Measurements from ENCODE around the gene CYFIP1.

CYFIP1 gene

DNA sequence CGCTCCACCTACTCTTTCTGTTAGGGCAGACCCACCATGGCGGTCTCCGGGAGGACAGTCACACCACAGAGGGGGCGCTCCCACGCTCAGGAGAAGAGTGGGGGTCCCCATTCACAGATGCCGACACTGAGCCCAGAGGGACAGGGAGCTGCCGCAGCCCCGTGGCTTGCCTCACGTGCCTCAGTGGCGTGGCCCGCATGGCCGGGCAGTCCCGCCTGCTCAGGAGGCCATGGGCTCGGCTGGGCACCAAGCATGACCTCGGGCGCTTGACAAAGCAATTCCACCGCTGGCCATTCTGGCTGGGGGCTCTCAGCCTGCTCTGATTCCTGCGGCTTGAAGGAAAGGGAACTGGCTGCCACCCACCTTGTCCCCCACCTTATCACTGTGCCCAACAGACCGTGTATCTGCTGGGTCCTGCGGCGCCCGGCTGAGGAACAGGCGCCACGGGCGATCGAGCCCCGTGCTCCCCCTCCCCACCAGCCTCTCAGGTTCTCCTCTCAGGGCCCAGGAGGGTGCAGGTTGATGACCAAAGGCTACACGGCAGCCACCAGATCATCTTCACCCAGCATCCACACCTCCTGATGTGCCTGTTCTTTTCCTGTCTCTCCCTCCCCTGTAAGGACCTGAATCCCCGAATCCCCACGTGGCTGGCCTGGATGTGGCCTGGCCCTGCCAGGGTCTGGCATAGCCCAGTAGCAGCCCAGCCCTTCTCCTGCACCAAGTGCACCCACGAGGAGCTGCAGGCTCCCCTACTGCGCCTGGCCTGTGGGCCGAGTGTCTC lies 20.7 kb downstream of the CYFIP1 start:
- no peaks in the 10 kb centered on the region for H3K36me3 Mint-ChIP-seq (ENCODE audit: low read depth)
- H3K4me1 Mint-ChIP-seq (ENCODE audit: low read depth) = no peaks in the 10 kb centered on the region
- no peak overlapping the region for H3K27ac Mint-ChIP-seq
- no peak overlapping the region for H3K4me3 Mint-ChIP-seq
- DNase-seq = no peak
- H3K27me3 Mint-ChIP-seq = no peaks in the 10 kb centered on the region
- no peaks in the 10 kb centered on the region for H3K9me3 Mint-ChIP-seq

DNA sequence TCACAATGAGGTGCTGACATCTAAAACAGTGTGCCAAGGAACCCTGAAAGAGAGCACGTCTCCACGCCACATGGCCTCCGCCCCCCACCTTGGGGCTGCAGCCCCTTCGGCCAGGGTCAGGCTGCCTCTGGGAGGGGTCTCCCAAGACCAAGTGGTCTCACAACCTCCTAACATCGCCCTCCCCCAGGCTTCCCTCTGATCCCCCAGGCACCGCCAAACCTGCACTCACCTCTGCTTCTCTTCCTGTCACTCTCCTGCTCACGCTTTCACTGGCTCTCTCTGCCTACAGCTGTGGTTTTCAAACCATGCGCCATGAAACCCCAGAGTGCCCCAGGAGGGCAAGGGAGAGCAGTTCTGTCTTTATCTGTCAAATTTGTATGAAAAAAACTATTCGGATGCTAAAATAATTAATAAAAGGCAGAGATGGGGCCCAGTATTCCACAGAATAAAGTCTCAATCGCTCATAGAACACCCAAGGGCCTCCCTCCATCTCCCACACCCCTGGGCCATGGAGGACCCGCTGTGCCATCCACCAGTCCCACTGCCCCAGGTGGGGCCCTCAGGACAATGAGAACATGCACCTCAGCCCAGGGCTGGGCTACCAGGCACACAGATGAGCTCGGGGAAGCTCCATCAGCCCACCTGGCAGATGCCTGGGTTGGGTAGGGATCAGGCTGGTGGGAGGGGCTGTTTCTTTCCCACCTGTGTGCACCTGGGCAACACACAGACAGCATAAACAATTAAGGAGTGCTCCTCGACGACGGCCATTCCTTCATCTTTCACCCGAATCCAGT lies 21.5 kb downstream of the CYFIP1 start:
- H3K27ac Mint-ChIP-seq = no peak overlapping the region
- no peaks in the 10 kb centered on the region for H3K27me3 Mint-ChIP-seq
- H3K9me3 Mint-ChIP-seq = no peaks in the 10 kb centered on the region
- no peak for DNase-seq
- H3K36me3 Mint-ChIP-seq (ENCODE audit: low read depth) = no peaks in the 10 kb centered on the region
- no peak overlapping the region for H3K4me3 Mint-ChIP-seq
- no peaks in the 10 kb centered on the region for H3K4me1 Mint-ChIP-seq (ENCODE audit: low read depth)

DNA sequence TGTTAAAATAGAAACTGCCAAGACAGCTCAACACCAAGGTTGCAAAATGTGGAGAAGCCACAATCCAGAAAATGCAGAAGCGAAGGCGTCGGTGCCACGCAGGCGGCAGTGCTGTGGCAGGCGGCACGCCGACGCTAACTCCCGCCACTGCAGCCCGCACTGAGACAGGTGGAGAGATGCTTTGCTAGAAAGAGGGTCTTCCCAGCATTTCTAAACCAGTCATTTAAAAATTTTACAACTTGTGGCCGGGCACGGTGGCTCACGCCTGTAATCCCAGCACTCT lies 23.2 kb downstream of the CYFIP1 start:
- H3K36me3 Mint-ChIP-seq (ENCODE audit: low read depth) = no peaks in the 10 kb centered on the region
- H3K9me3 Mint-ChIP-seq = no peaks in the 10 kb centered on the region
- no peak for DNase-seq
- H3K4me3 Mint-ChIP-seq = no peak overlapping the region
- no peaks in the 10 kb centered on the region for H3K27me3 Mint-ChIP-seq
- H3K4me1 Mint-ChIP-seq (ENCODE audit: low read depth) = no peaks in the 10 kb centered on the region
- H3K27ac Mint-ChIP-seq = no peak overlapping the region

DNA sequence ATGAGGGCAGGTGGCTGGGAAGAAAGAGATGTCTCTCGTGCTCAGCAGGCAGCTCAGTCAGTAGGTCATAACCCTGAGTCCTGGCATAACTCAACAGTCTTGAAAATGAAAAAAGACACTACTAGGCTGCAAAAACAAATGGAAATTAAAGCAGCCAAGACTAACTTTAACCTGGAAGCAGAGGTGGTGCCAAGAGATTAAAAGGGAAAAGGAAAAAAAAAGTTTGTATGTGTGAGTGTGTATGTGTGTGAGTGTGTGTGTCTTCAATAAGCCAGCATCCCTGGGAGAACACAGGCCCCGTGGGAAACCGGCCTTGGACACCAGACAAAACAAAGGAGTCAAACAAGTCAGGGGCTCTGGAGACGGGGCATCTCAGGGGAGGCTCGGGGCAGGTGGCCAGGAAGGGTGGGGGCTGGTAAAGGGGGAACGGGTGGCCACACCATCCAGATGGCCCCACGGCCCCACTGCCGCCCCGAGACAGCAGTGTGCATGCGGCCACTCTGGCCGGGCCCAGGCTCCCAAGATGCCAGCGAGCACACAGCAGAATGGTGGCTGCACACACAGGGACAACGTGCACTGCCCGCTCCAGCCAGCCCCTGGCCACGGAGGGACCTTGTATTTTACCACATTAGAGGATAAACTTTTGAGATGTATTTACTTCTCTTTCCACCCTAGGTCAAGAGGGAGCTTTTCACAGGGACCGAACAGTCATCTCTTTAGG lies 23.8 kb downstream of the CYFIP1 start:
- Mint-ChIP-seq H3K27me3 (no peaks in the 10 kb centered on the region), H3K27ac (no peak overlapping the region), H3K36me3 (ENCODE audit: low read depth) (no peaks in the 10 kb centered on the region), H3K4me1 (ENCODE audit: low read depth) (no peaks in the 10 kb centered on the region), H3K4me3 (no peak overlapping the region), H3K9me3 (no peaks in the 10 kb centered on the region)
- no peak for DNase-seq

DNA sequence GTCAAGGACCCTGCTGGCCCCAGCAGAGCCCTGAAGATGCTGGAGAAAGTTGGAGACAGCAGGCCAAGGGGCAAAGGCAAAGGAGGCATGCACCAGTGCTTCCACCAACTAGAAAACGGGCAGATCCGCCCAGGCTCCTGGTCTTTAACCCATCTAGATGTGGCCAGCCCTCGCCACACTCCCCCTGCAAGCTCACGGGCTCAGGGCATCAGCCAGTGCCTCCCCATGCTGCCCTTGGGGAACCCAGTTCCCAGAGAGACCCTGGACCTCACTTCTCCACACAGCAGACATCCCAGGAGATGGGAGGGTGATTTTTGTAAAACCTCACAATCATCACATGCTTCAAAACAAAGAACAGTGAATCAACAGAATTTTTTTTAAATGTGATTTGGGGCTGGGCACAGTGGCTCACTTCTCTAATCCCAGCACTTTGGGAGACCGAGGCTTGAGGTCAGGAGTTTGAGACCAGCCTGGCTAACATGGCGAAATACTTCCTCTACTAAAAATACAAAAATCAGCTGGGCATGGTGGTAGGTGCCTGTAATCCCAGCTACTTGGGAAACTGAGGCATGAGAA lies 24.5 kb downstream of the CYFIP1 start:
- Mint-ChIP-seq H3K36me3 (ENCODE audit: low read depth) (no peaks in the 10 kb centered on the region), H3K27ac (no peak overlapping the region), H3K9me3 (no peaks in the 10 kb centered on the region), H3K27me3 (no peaks in the 10 kb centered on the region), H3K4me1 (ENCODE audit: low read depth) (no peaks in the 10 kb centered on the region), H3K4me3 (no peak overlapping the region)
- no peak for DNase-seq

DNA sequence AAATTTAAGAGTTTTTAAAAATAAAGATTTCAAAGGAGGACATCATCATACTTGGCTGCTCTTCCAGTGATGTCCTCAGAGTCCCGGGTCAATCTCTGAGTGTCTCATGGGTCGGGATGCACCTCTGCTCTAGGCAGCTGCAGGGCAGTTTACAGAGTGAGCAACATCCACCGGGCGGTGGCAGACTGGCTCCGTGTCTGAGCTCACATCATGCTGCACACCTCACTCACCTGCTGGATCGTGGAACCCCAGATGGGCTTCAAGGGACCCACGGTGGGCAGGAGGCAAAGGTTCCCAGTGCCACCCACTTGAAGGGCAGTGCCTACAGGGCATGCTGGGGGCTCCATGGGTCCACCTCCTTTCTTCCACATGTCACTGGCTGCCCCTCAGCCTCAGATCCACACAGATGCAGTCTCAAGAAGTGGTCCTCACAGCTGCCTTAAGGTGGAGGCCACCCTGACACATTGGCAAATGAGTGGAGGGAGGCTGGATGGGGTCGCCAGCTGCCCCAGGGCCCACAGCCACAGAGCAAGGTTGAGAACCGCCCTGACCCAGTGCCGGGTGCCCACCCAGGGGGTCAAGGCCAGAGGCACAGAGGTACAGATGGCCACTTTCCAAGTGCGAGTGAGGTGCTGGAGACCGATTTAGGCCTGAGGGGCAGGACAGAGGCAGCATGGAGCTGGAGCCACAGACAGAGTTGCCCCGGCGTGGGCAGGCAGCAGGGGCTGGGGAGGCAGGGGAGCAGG lies 25.2 kb downstream of the CYFIP1 start:
- H3K9me3 Mint-ChIP-seq = no peaks in the 10 kb centered on the region
- no peaks in the 10 kb centered on the region for H3K4me1 Mint-ChIP-seq (ENCODE audit: low read depth)
- no peak for DNase-seq
- no peak overlapping the region for H3K4me3 Mint-ChIP-seq
- H3K27ac Mint-ChIP-seq = no peak overlapping the region
- no peaks in the 10 kb centered on the region for H3K27me3 Mint-ChIP-seq
- no peaks in the 10 kb centered on the region for H3K36me3 Mint-ChIP-seq (ENCODE audit: low read depth)

DNA sequence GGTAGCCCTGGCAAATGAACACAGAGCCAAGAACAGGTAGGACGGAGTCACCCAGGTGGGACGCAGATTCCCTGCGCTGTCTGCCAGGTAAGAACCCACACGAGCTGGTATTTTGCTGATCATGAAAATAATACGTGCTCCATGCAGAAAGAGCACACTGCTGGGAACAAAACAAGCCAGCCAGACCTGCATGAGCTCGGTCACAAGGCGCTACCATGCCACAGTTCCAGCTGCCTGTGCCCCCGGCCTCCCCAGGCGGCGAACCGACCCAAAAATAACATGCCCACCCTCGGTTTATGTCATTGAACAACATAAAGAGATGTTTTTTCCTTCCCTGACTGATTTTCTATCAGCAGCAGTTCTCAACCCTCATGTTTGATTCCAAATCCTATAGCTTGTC lies 25.8 kb downstream of the CYFIP1 start:
- peaks cover under 1% of the 10 kb centered on the region for H3K4me1 Mint-ChIP-seq (ENCODE audit: low read depth)
- no peak overlapping the region for H3K27ac Mint-ChIP-seq
- no peaks in the 10 kb centered on the region for H3K9me3 Mint-ChIP-seq

DNA sequence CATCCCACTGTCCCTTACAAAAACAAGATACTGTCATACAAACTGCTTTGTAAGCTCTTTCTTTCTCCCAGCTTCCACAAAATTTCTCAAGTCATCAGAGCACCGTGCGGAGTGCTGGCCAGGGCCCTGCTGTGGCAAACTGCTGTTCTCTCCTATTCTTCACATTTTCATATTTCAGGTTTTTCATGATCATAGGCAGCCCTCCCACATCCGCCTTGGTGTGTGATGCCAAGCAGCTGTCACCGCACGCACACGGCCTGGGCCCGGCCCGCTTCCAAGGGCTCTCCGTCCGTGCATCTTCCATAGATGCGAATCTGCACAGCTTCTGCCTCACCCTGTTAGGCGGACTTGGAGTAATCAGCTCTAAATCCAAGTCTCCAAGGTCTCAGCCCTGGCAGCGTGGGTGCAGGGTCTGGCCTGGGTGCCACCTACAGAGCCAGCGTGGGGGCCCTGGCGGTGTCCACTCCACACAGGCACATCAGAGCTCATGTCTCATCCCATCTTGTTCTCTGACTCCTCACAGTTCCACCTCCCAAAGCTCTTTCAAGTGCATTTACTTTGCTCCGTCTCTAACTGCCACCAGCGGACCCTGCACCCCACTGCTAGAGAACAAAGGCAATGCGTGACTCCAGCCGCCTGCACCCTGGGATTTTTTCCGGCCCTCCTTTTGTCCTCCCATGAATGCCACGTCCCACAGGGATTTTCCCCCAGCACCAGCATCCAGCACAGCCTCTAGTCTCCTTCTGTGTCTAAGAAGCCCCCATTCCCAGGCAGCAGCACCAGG lies 27.2 kb downstream of the CYFIP1 start:
- Mint-ChIP-seq H3K36me3 (ENCODE audit: low read depth) (no peaks in the 10 kb centered on the region), H3K4me1 (ENCODE audit: low read depth) (peaks cover 13% of the 10 kb centered on the region), H3K9me3 (no peaks in the 10 kb centered on the region), H3K27me3 (peaks cover 2% of the 10 kb centered on the region), H3K4me3 (no peak overlapping the region), H3K27ac (no peak overlapping the region)
- no peak for DNase-seq

More for the DNA sequence above, 25.8 kb downstream of the CYFIP1 start:
- no peaks in the 10 kb centered on the region for H3K36me3 Mint-ChIP-seq (ENCODE audit: low read depth)
- no peaks in the 10 kb centered on the region for H3K27me3 Mint-ChIP-seq
- H3K4me3 Mint-ChIP-seq = no peak overlapping the region
- no peak for DNase-seq

DNA sequence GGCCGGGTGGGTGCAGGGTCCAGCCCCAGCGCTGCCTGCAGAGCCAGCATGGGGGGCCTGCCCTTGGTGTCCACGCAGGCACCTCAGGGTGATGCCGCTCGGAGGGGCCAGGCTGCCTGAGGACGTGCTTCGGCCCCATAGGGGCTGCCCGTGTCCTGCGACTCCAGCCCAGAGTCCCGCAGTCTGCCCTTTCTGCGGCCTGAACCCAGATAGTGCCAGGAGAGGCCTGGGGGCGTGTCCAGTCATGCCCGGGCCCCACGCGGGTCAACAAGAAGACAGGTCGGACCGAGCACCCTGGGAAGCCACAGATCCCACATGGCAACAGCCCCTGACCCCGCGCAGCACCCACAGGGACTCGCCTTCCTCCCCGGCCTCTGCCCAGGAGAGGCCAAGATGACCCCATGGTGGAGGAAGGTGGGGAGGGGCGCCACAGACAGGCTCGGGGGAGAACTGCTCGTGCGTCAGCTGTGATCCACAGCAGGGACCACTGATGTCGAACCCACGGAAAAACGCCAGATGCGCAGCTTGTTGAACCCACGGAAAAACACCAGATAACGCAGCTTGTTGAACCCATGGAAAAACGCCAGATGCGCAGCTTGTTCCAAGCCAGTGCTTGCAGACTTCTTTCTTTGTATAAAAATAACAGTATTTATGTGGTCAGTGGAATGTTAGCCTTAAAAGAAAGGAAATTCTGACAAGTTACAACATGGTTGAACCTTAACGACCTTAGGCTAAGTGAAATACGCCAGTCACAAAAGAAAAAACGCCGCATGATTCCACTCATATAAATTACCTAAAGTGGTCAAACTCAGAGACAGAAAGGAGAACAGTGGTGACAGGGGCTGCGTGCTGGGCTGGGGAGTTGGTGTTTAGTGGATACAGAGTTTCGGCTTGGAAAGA lies 28.5 kb downstream of the CYFIP1 start:
- Mint-ChIP-seq H3K27me3 (peaks cover 2% of the 10 kb centered on the region), H3K4me1 (ENCODE audit: low read depth) (peaks cover 13% of the 10 kb centered on the region)
- DNase-seq = no peak

DNA sequence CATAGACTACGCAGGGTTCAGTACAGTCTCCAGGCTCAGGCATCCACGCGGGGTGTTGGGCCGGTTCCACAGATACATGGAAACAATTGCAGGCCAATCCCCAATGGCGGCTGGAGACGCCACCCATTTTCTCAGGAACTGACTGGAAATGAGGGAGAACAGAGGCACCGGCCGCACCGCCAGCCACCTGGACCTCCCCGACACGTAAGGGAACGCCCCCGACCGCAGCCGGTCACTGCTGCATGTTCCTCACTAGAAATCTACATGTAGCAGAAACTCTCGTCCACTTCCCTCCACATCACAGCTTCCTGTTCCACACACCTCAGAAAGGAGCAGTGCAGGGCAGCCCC lies 29.2 kb downstream of the CYFIP1 start:
- H3K27me3 Mint-ChIP-seq = peaks cover 2% of the 10 kb centered on the region
- peaks cover 13% of the 10 kb centered on the region for H3K4me1 Mint-ChIP-seq (ENCODE audit: low read depth)
- H3K4me3 Mint-ChIP-seq = no peak overlapping the region
- no peaks in the 10 kb centered on the region for H3K36me3 Mint-ChIP-seq (ENCODE audit: low read depth)
- no peaks in the 10 kb centered on the region for H3K9me3 Mint-ChIP-seq
- no peak for DNase-seq
- H3K27ac Mint-ChIP-seq = no peak overlapping the region

More for the DNA sequence above, 28.5 kb downstream of the CYFIP1 start:
- no peaks in the 10 kb centered on the region for H3K9me3 Mint-ChIP-seq
- H3K4me3 Mint-ChIP-seq = no peak overlapping the region
- H3K27ac Mint-ChIP-seq = no peak overlapping the region
- no peaks in the 10 kb centered on the region for H3K36me3 Mint-ChIP-seq (ENCODE audit: low read depth)

DNA sequence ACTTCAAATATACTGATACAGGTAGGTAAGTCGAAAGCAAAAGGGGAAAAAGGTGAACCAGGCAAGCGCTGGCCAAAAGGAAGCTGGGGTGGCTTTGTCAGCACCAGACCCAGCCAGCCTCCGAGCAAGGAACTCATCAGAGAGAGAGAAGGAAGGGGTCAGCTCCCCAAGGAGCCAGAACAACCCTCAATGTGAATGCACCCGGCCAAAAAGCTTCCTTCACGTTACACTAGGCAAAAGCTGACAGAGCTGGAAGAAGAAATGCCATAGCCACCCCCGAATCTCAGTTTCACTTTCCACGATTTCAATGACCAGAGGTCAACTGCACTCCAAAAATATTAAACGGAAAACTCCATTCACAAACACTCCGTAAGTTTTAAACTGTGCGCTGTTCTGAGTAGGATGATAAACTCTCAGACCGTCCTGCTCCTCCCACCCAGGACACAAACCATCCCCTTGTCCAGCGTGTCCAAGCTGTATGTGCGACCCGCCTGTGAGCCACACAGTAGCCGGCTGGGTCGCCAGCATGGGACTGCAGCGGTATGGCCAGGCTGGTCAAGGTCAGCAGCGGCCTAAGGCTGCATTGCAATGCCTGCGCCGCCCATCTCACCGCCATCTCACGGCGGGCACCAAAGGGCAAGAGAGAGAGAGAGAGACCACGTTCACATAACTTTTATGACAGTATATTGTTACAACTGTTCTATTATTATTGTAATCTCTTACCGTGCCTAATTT lies 29.7 kb downstream of the CYFIP1 start:
- Mint-ChIP-seq H3K9me3 (no peaks in the 10 kb centered on the region), H3K4me1 (ENCODE audit: low read depth) (peaks cover 13% of the 10 kb centered on the region), H3K4me3 (no peak overlapping the region), H3K36me3 (ENCODE audit: low read depth) (no peaks in the 10 kb centered on the region), H3K27ac (no peak overlapping the region), H3K27me3 (peaks cover 2% of the 10 kb centered on the region)
- DNase-seq = no peak

DNA sequence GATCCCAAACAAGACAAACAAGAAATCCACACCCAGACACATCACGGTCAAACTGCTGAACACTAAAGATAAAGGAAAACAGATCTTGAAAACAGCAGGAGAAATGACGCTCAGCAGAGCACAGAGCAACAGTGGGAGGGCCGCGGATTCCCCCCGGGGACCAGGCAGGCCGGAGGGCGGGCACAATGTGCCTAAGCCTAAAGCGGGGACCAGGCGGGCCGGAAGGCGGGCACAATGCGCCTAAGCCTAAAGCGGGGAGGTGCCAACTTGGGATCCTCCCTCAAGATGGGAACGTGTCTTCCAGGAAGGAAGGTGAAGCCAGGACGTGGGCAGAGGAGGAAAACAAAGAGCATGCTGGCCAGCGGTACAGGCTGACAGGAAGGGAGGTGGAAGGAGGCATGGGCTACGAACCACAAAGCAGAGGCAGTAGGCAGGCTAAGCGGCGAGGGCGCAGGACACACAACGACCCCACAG lies 31.1 kb downstream of the CYFIP1 start:
- Mint-ChIP-seq H3K27ac (no peak overlapping the region), H3K4me3 (peak overlapping the region; percentile 9), H3K9me3 (no peaks in the 10 kb centered on the region), H3K27me3 (peaks cover 2% of the 10 kb centered on the region), H3K36me3 (ENCODE audit: low read depth) (no peaks in the 10 kb centered on the region), H3K4me1 (ENCODE audit: low read depth) (peaks cover 13% of the 10 kb centered on the region)
- DNase-seq = peak; percentile 41
